Activated CD4-positive, alpha-beta T cell treated with anti-CD3 and anti-CD28 coated beads, Interleukin-10, Interleukin-2, amounts not matched to agents 100 ng/mL and 50 ng/mL, durations not matched to agents 16 hours and 8 hours (primary cell): Measurements from ENCODE around the gene DNAAF2.
"Not testable (repeated sequence)": the region's sequence is repeated elsewhere in the genome, so short reads cannot be mapped to it uniquely, and the experiment has no call there.

Experiments used
- DNase-seq: peaks from one replicate; pipeline ENCODE4 v3.0.0-alpha.2; 2020

Gene DNAAF2

GRCh38 chr14:49634547-49635334 lies at the start of gene DNAAF2:
Gene DNAAF2, minus strand, starts transcription at chr14:49635244. Its CDS starts 95 bp downstream, at chr14:49635149.
- DNase-seq = peak; percentile 65

GRCh38 chr14:49679271-49679670 lies 44.2 kb upstream of the DNAAF2 start:
- DNase-seq = peak; percentile 51

GRCh38 chr14:49677643-49678042 lies 42.6 kb upstream of the DNAAF2 start:
- DNase-seq = no peak

GRCh38 chr14:49673586-49673985 lies 38.5 kb upstream of the DNAAF2 start:
- no peak for DNase-seq

- DNase-seq = no peak
These were observed 35.4 kb upstream of the DNAAF2 start for GRCh38 chr14:49670475-49670874.

- no peak for DNase-seq
These were observed 24.7 kb upstream of the DNAAF2 start for GRCh38 chr14:49659526-49660455.

GRCh38 chr14:49657500-49657899 lies 22.5 kb upstream of the DNAAF2 start:
- DNase-seq = not testable (repeated sequence)

- no peak for DNase-seq
These were observed 19.5 kb upstream of the DNAAF2 start for GRCh38 chr14:49654511-49654910.

- no peak for DNase-seq
These were observed 18.5 kb upstream of the DNAAF2 start for GRCh38 chr14:49653508-49653907.

- no peak for DNase-seq
These were observed 7.1 kb upstream of the DNAAF2 start for GRCh38 chr14:49642163-49642562.

- no peak for DNase-seq
These were observed 6.7 kb upstream of the DNAAF2 start for GRCh38 chr14:49641697-49642129.

GRCh38 chr14:49640540-49641417 lies 5.7 kb upstream of the DNAAF2 start:
- no peak for DNase-seq

- no peak for DNase-seq
These were observed 2.6 kb upstream of the DNAAF2 start for GRCh38 chr14:49637534-49638078.

- no peak for DNase-seq
These were observed 1.8 kb upstream of the DNAAF2 start for GRCh38 chr14:49636866-49637265.

- DNase-seq = peak; percentile 97
These were observed 1.2 kb downstream of the DNAAF2 start for GRCh38 chr14:49633640-49634546.

GRCh38 chr14:49623941-49624839 lies 10.9 kb downstream of the DNAAF2 start:
- DNase-seq = peak; percentile 58

- no peak for DNase-seq
These were observed 11.7 kb downstream of the DNAAF2 start for GRCh38 chr14:49623387-49623786.

- no peak for DNase-seq
These were observed 12.9 kb downstream of the DNAAF2 start for GRCh38 chr14:49622022-49622607.

- DNase-seq = peak; percentile 67
These were observed 13.7 kb downstream of the DNAAF2 start for GRCh38 chr14:49621114-49621881.
